K562 (cell line): ENCODE measurements around the gene SRSF6. TPM values are rescaled to one million over a fixed set of nuclear protein-coding genes. Genes with fewer than 3 reads are reported as not detected.
A peak's percentile ranks its signal among the peaks of the same experiment; 100 is the strongest.

Experiments
- ATAC-seq: fragments of 200-7000 bp; cut with Tn5 transposase; 3 replicates; pipeline ENCODE4 v1.9.1; 2020; ENCODE audit warnings: moderate library complexity
- BruUV-seq: library from RNA; stranded (reverse); fragments of 400-500 nt; replicated peaks from 2 replicates; lab custom pipeline; 2021; lab: Mats Ljungman, UMichigan
- CTCF ChIA-PET: fragments of 300-600 bp; formaldehyde crosslinking; extraction: SDS; loops from one replicate; lab custom pipeline; 2021; ENCODE audit warnings: low intra/inter-chr PET ratio; lab: Yijun Ruan, JAX
- POLR2A ChIA-PET: fragments of 300-600, 350-650 bp; sonication (Branson Sonifier 250); formaldehyde crosslinking; extraction: SDS; loops from one replicate; lab custom pipeline; 2021; ENCODE audit warnings: antibody characterized with exemption, inconsistent platforms; lab: Yijun Ruan, JAX
- DNase-seq, 4 experiments: peaks; one replicate each; pipeline versions ENCODE4 v3.0.0 to v3.0.0-alpha.2; 2011 to 2018; ENCODE audit warnings: low spot score in 3 of 4, mixed read lengths in 3 of 4; ENCODE audit errors: extremely low read depth in 1 of 4
- FAIRE-seq: peaks from 2 replicates; lab custom pipeline; 2011; peaks lifted over from hg19 to GRCh38; lab: Jason Lieb, UNC
- H2AFZ ChIP-seq: 2 replicates; pipeline ENCODE4 v1.6.0; 2011; ENCODE audit warnings: low read depth, low read length, control low read depth, inconsistent platforms
- H3K27ac ChIP-seq: fragments of 200-600 bp; 3 replicates; pipeline ENCODE4 v1.8.0; 2011; ENCODE audit warnings: low read depth, mild to moderate bottlenecking, control low read depth, inconsistent platforms, low read length, moderate library complexity, mixed read lengths; ENCODE audit errors: extremely low read depth
- H3K27me3 ChIP-seq, 2 experiments: fragments of 300-600 bp in 1 of 2; 2 replicates in 1 of 2; 3 replicates in 1 of 2; pipeline versions ENCODE4 v1.6.0 to v1.8.0; 2011; ENCODE audit warnings: inconsistent platforms in 2 of 2, low read length in 2 of 2, mild to moderate bottlenecking in 1 of 2, mixed read lengths in 1 of 2, moderate library complexity in 1 of 2; ENCODE audit not compliant: control insufficient read depth in 2 of 2, insufficient read depth in 2 of 2
- H3K36me3 ChIP-seq: fragments of 300-600 bp; 3 replicates; pipeline ENCODE4 v1.8.0; 2011; ENCODE audit warnings: mild to moderate bottlenecking, low read length, inconsistent platforms; ENCODE audit not compliant: control insufficient read depth, insufficient read depth
- H3K4me1 ChIP-seq, 2 experiments: fragments of 200-600 bp in 1 of 2; replicated peaks in 1 of 2; 2 replicates in 1 of 2; 3 replicates in 1 of 2; pipeline versions ENCODE4 v1.5.1 to v1.8.0; 2011; ENCODE audit warnings: inconsistent platforms in 2 of 2, low read length in 2 of 2, mild to moderate bottlenecking in 1 of 2, mixed read lengths in 1 of 2, moderate library complexity in 1 of 2; ENCODE audit not compliant: control insufficient read depth in 2 of 2, insufficient read depth in 2 of 2
- H3K4me2 ChIP-seq: 2 replicates; pipeline ENCODE4 v1.6.1; 2011; ENCODE audit warnings: low read length, control low read depth, inconsistent platforms, mixed read lengths; ENCODE audit not compliant: insufficient read depth
- H3K4me3 ChIP-seq: fragments of 200-600 bp; sonication (generic), shearing (Covaris generic); 2 replicates; pipeline ENCODE4 v1.5.1; 2016; ENCODE audit warnings: control low read depth, inconsistent platforms
- H3K79me2 ChIP-seq: fragments of 200-600 bp; 3 replicates; pipeline ENCODE4 v1.8.0; 2011; ENCODE audit warnings: low read length, inconsistent platforms; ENCODE audit not compliant: control insufficient read depth, insufficient read depth
- H3K9ac ChIP-seq, 2 experiments: 2 replicates each; pipeline versions ENCODE4 v1.6.0 to v1.6.1; 2011; ENCODE audit warnings: low read depth in 2 of 2, low read length in 2 of 2, control low read depth in 1 of 2, inconsistent platforms in 1 of 2, mild to moderate bottlenecking in 1 of 2, mixed read lengths in 1 of 2; ENCODE audit not compliant: insufficient read depth in 1 of 2
- H3K9me1 ChIP-seq: one replicate; pipeline ENCODE4 v1.6.0; 2011; ENCODE audit warnings: inconsistent platforms, mild to moderate bottlenecking, low read length, moderate library complexity; ENCODE audit not compliant: control insufficient read depth, insufficient read depth
- H3K9me3 ChIP-seq: replicated peaks from 2 replicates; pipeline ENCODE4 v1.5.1; 2011; ENCODE audit warnings: low read depth, low read length, inconsistent platforms; ENCODE audit not compliant: control insufficient read depth, insufficient read depth
- H4K20me1 ChIP-seq: replicated peaks from 2 replicates; pipeline ENCODE4 v1.6.1; 2011; ENCODE audit warnings: low read length, inconsistent platforms, mixed read lengths; ENCODE audit not compliant: control insufficient read depth, insufficient read depth
- CEBPB ChIP-seq: fragments of 450-650 bp; IDR thresholded peaks from 2 replicates; pipeline ENCODE4 v1.6.1; 2016; ENCODE audit warnings: missing genetic modification characterization, missing compliant biosample characterization
- CHCHD3 ChIP-seq: fragments of 250-450 bp; sonication (Bioruptor Pico); IDR thresholded peaks from 2 replicates; pipeline ENCODE4 v2.1.2; 2022; ENCODE audit warnings: mild to moderate bottlenecking
- DDX20 ChIP-seq: fragments of 450-650 bp; IDR thresholded peaks from 2 replicates; pipeline ENCODE4 v1.6.1; 2016; ENCODE audit warnings: missing genetic modification characterization, low read depth, mild to moderate bottlenecking, missing compliant biosample characterization, moderate library complexity
- GTF2B ChIP-seq: IDR thresholded peaks from 2 replicates; pipeline ENCODE4 v1.6.1; 2011; ENCODE audit not compliant: insufficient read length; ENCODE audit errors: extremely low read depth
- L3MBTL2 ChIP-seq: fragments of 450-650 bp; IDR thresholded peaks from 2 replicates; pipeline ENCODE4 v1.6.1; 2016; ENCODE audit warnings: mild to moderate bottlenecking, moderate library complexity
- NRF1 ChIP-seq, 2 experiments: fragments of 450-650 bp; IDR thresholded peaks in 1 of 2; conservative IDR thresholded peaks in 1 of 2; 2 replicates each; pipeline ENCODE4 v1.6.1; 2014; ENCODE audit warnings: mild to moderate bottlenecking in 2 of 2
- POLR2A ChIP-seq: fragments of 450-650 bp; conservative IDR thresholded peaks from 2 replicates; pipeline ENCODE4 v1.6.1; 2016
- POLR2H ChIP-seq: IDR thresholded peaks from 2 replicates; pipeline ENCODE4 v1.6.1; 2016; ENCODE audit warnings: missing genetic modification characterization, low read depth, mild to moderate bottlenecking, control low read depth, missing compliant biosample characterization, moderate library complexity
- PYGO2 ChIP-seq: fragments of 450-650 bp; IDR thresholded peaks from 2 replicates; pipeline ENCODE4 v1.6.1; 2016; ENCODE audit warnings: mild to moderate bottlenecking, missing genetic modification characterization, moderate library complexity, missing compliant biosample characterization
- RBFOX2 ChIP-seq: fragments of 200-400 bp; formaldehyde crosslinking; IDR thresholded peaks from 2 replicates; pipeline ENCODE4 v1.6.1; 2017; ENCODE audit warnings: low read depth, mild to moderate bottlenecking, low read length, moderate library complexity
- ZKSCAN1 ChIP-seq: fragments of 150-350 bp; IDR thresholded peaks from 2 replicates; pipeline ENCODE4 v1.6.1; 2016; ENCODE audit warnings: low read depth, low read length
- ZNF79 ChIP-seq: fragments of 250-450 bp; sonication (Bioruptor Pico); IDR thresholded peaks from 2 replicates; pipeline ENCODE4 v1.4.0; 2020; ENCODE audit warnings: low read depth, mild to moderate bottlenecking, moderate library complexity
- WGBS: fragments of 100-300 bp; shearing (Covaris generic); methylation state at CpG from one replicate; pipeline ENCODE4 v1.1.6; 2016; ENCODE audit warnings: low coverage, mixed read lengths; ENCODE audit not compliant: insufficient coverage; ENCODE audit errors: missing lambda C conversion rate; 5-methylcytosine and 5-hydroxymethylcytosine counted together
- in situ Hi-C: fragments of 300-500 bp; cut with MboI; formaldehyde crosslinking; loops from 4 replicates; pipeline ENCODE4 v1.15.0; 2018; ENCODE audit warnings: inconsistent platforms, mixed read lengths
- intact Hi-C: fragments of 100-400 bp; cut with micrococcal nuclease; formaldehyde crosslinking; loops from 2 replicates; pipeline ENCODE4 v1.14.2; 2022
- polyA plus RNA-seq, 8 experiments: library from polyadenylated mRNA; depleted of rRNA in 4 of 8; stranded (reverse) in 5 of 8; unstranded in 3 of 8; fragments of >200 nt; fragmentation: Nextera tagmentation in 2 of 8; fragmentation: Illumina TruSeq in 1 of 8; extraction: Ambion mirVana in 2 of 8; extraction: Trizol in 1 of 8; gene quantifications; 2 replicates each; pipeline versions ENCODE4 v1.2.1 to v1.2.3, GENCODE V29; 2011 to 2014; ENCODE audit warnings: inconsistent platforms in 1 of 8, missing spikeins in 1 of 8
- total RNA-seq, 7 experiments: library from RNA; depleted of rRNA in 6 of 7; stranded (reverse); fragments of >200 nt in 6 of 7; fragmentation: Illumina TruSeq in 2 of 7; extraction: Trizol in 2 of 7; gene quantifications; 2 replicates each; pipeline versions ENCODE4 v1.2.1 to v1.2.3, GENCODE V29; 2011 to 2021; ENCODE audit warnings: low replicate concordance in 1 of 7
- TF ChIP-seq, protein P1 (sequence below): fragments of 250-450 bp; sonication (Bioruptor Pico); IDR thresholded peaks from 2 replicates; pipeline ENCODE4 v1.5.0; 2021; ENCODE audit warnings: mild to moderate bottlenecking, borderline replicate concordance

Gene SRSF6
- total and polyA plus RNA-seq, 9 of the 15 experiments (the other 6 are each of a cell fraction or from before 2014, with no cell fraction given), result 52.4 to 165 (median 117) TPM

GRCh38 chr20:43463527-43464218, 6.0 kb downstream of the SRSF6 start:
- Histone ChIP-seq H4K20me1 (peaks cover 13% of the 10 kb centered on the region; the same call in 1 of the 2 replicates), H3K4me3 (no peak overlapping the region), H3K9me3 (no peaks in the 10 kb centered on the region), H2AFZ (no peak overlapping the region), H3K4me2 (no peak overlapping the region), H3K4me1 (peaks cover 0 to 7% of the 10 kb centered on the region in 2 experiments; a peak in 3 of 5 replicates), H3K79me2 (peaks cover 43% of the 10 kb centered on the region), H3K27me3 (no peaks in the 10 kb centered on the region), H3K9ac (no peak overlapping the region), H3K36me3 (peaks cover 75% of the 10 kb centered on the region), H3K9me1 (peaks cover 4% of the 10 kb centered on the region), H3K27ac (no peak overlapping the region)
- FAIRE-seq (no peak), DNase-seq (no peak), ATAC-seq (no peak)
- BruUV-seq, result no TSS peak
- POLR2A ChIA-PET, result interaction anchor here (0.9 to 3.8 kb wide), 6 partner anchors 10 to 95 kb away, joined by 3 to 28 read pairs (median 4); partner anchors contain the start of gene SGK2
- in situ Hi-C loops, result no loop called here
- CTCF ChIA-PET, result no interaction called here
- WGBS, result 85% methylated on average over 3 of the region's 3 CpGs
- intact Hi-C loops, result no loop called here
- TF ChIP-seq CEBPB (tag) (no peak), GTF2B (no peak), CHCHD3 (CRISPR knock-in tag) (no peak), POLR2A (0 out of 2 replicates have a peak, but pooled peaks have one; percentile 0), POLR2H (tag) (no peak), PYGO2 (tag) (no peak), RBFOX2 (0 out of 2 replicates have a peak, but pooled peaks have one; percentile 22), ZNF79 (CRISPR knock-in tag) (no peak), L3MBTL2 (no peak), NRF1 (conservative IDR thresholded peaks at IDR 0.05 in 1 of 2, IDR thresholded peaks at IDR 0.05 in 1 of 2) (no peak), ZKSCAN1 (no peak), DDX20 (tag) (no peak)
- TF ChIP-seq, protein P1, sequence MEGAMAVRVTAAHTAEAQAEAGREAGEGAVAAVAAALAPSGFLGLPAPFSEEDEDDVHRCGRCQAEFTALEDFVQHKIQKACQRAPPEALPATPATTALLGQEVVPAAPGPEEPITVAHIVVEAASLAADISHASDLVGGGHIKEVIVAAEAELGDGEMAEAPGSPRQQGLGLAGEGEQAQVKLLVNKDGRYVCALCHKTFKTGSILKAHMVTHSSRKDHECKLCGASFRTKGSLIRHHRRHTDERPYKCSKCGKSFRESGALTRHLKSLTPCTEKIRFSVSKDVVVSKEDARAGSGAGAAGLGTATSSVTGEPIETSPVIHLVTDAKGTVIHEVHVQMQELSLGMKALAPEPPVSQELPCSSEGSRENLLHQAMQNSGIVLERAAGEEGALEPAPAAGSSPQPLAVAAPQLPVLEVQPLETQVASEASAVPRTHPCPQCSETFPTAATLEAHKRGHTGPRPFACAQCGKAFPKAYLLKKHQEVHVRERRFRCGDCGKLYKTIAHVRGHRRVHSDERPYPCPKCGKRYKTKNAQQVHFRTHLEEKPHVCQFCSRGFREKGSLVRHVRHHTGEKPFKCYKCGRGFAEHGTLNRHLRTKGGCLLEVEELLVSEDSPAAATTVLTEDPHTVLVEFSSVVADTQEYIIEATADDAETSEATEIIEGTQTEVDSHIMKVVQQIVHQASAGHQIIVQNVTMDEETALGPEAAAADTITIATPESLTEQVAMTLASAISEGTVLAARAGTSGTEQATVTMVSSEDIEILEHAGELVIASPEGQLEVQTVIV (CRISPR knock-in tag), result no peak
